Effector memory CD4-positive, alpha-beta T cell (primary cell): Measurements from ENCODE around the gene NCOA7.
"Not testable (repeated sequence)": the region's sequence is repeated elsewhere in the genome, so short reads cannot be mapped to it uniquely, and the experiment has no call there.

Experiments
- DNase-seq, 3 donors: peaks; one replicate each; pipeline ENCODE4 v3.0.0-alpha.2; 2020
- H3K27ac ChIP-seq: 2 replicates; pipeline ENCODE4 v1.7.0; 2013; ENCODE audit warnings: mild to moderate bottlenecking, low read length, moderate library complexity; ENCODE audit not compliant: insufficient read depth, poor library complexity, severe bottlenecking
- H3K27me3 ChIP-seq: replicated peaks from 2 replicates; pipeline ENCODE4 v1.7.0; 2013; ENCODE audit warnings: mild to moderate bottlenecking, low read length; ENCODE audit not compliant: insufficient read depth, control insufficient read depth, poor library complexity, severe bottlenecking
- H3K36me3 ChIP-seq: 2 replicates; pipeline ENCODE4 v1.7.0; 2013; ENCODE audit warnings: mild to moderate bottlenecking, low read length, moderate library complexity; ENCODE audit not compliant: control insufficient read depth, insufficient read depth
- H3K4me1 ChIP-seq: 2 replicates; pipeline ENCODE4 v1.7.0; 2013; ENCODE audit warnings: low read length, mild to moderate bottlenecking; ENCODE audit not compliant: control insufficient read depth, insufficient read depth, poor library complexity, severe bottlenecking
- H3K4me3 ChIP-seq: 2 replicates; pipeline ENCODE4 v1.7.0; 2013; ENCODE audit warnings: low read length, low read depth, mild to moderate bottlenecking; ENCODE audit not compliant: insufficient read depth, poor library complexity, severe bottlenecking
- H3K9me3 ChIP-seq: 2 replicates; pipeline ENCODE4 v1.7.0; 2013; ENCODE audit warnings: mild to moderate bottlenecking, low read length, moderate library complexity; ENCODE audit not compliant: control insufficient read depth

Gene NCOA7

DNA sequence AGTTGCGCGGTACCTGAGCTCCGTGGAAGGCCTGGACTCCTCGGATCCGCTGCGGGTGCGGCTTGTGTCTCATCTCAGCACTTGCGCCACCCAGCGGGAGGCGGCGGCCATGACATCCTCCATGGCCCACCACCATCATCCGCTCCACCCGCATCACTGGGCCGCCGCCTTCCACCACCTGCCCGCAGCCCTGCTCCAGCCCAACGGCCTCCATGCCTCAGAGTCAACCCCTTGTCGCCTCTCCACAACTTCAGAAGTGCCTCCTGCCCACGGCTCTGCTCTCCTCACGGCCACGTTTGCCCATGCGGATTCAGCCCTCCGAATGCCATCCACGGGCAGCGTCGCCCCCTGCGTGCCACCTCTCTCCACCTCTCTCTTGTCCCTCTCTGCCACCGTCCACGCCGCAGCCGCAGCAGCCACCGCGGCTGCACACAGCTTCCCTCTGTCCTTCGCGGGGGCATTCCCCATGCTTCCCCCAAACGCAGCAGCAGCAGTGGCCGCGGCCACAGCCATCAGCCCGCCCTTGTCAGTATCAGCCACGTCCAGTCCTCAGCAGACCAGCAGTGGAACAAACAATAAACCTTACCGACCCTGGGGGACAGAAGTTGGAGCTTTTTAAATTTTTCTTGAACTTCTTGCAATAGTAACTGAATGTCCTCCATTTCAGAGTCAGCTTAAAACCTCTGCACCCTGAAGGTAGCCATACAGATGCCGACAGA lies 31.4 kb upstream of the NCOA7 start:
- no peak overlapping the region for H3K27ac ChIP-seq
- H3K4me3 ChIP-seq = no peak overlapping the region
- no peaks in the 10 kb centered on the region for H3K36me3 ChIP-seq
- H3K9me3 ChIP-seq = no peaks in the 10 kb centered on the region
- no peak for DNase-seq
- peaks cover 5% of the 10 kb centered on the region for H3K27me3 ChIP-seq
- no peaks in the 10 kb centered on the region for H3K4me1 ChIP-seq

GRCh38 chr6:125759959-125760457 lies 30.8 kb upstream of the NCOA7 start:
- Histone ChIP-seq H3K4me3 (no peak overlapping the region), H3K36me3 (no peaks in the 10 kb centered on the region), H3K9me3 (no peaks in the 10 kb centered on the region), H3K27me3 (peaks cover 5% of the 10 kb centered on the region), H3K27ac (no peak overlapping the region), H3K4me1 (no peaks in the 10 kb centered on the region)
- no peak for DNase-seq

DNA sequence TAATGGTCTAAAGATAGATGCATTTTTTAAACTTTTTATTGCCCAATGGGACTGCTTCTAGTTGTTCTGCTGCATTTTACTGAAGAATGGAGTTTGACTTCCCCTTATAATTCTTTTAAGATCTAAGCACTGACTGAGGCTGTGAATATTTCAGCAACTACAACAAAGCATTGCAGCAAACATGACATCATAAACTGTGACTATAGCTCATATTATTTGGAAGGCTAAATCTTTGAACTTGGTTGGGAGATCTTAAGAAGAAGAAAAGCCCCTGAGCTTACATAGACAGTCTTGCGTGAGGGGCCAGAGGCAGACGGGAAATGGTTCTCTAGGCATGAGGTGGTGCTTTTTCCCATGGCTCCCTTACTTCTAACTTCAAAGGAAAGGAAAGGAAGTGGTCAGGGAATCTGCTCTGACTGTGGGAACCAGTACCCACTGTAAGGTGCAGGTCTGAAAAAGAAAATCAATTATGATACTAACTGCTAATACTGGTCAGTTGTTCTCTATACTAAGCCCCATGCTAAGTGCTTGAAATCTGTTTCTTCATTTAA lies 26.6 kb upstream of the NCOA7 start:
- no peak for DNase-seq
- H3K27ac ChIP-seq = no peak overlapping the region
- peaks cover 5% of the 10 kb centered on the region for H3K27me3 ChIP-seq

GRCh38 chr6:125765944-125766343 lies 24.8 kb upstream of the NCOA7 start:
- peaks cover 5% of the 10 kb centered on the region for H3K27me3 ChIP-seq
- no peak for DNase-seq
- H3K36me3 ChIP-seq = no peaks in the 10 kb centered on the region

More for the DNA sequence above, 26.6 kb upstream of the NCOA7 start:
- Histone ChIP-seq H3K36me3 (no peaks in the 10 kb centered on the region), H3K9me3 (no peaks in the 10 kb centered on the region), H3K4me3 (no peak overlapping the region), H3K4me1 (no peaks in the 10 kb centered on the region)

DNA sequence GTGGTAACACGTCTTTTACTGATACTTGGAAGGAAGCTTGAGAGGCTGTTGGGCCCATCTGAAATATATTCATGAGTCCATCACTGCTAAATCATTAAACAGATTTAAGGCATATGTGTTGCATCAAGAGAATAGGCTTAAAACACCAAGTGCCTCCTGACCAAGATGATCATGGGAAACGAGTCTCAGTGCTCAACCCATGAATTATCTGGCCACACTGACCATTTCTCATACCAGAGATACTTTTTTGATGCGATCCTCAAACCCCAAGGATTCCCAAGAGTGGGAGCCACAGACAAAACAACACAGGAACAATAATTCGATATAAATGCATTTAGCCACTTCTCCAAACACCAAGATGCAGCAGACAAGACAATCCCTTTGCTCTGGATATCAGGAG lies 24.1 kb upstream of the NCOA7 start:
- H3K4me1 ChIP-seq = no peaks in the 10 kb centered on the region
- H3K27ac ChIP-seq = no peak overlapping the region
- no peaks in the 10 kb centered on the region for H3K9me3 ChIP-seq
- no peaks in the 10 kb centered on the region for H3K36me3 ChIP-seq
- no peak overlapping the region for H3K4me3 ChIP-seq
- no peak for DNase-seq
- H3K27me3 ChIP-seq = peaks cover 5% of the 10 kb centered on the region

More at GRCh38 chr6:125765944-125766343, 24.8 kb upstream of the NCOA7 start:
- H3K4me3 ChIP-seq = no peak overlapping the region
- no peak overlapping the region for H3K27ac ChIP-seq
- H3K9me3 ChIP-seq = no peaks in the 10 kb centered on the region
- H3K4me1 ChIP-seq = no peaks in the 10 kb centered on the region

- no peaks in the 10 kb centered on the region for H3K27me3 ChIP-seq
- H3K9me3 ChIP-seq = no peaks in the 10 kb centered on the region
- H3K4me1 ChIP-seq = no peaks in the 10 kb centered on the region
- DNase-seq = no peak
- H3K36me3 ChIP-seq = no peaks in the 10 kb centered on the region
- no peak overlapping the region for H3K27ac ChIP-seq
- no peak overlapping the region for H3K4me3 ChIP-seq
Observed at GRCh38 chr6:125769147-125769783, 21.5 kb upstream of the NCOA7 start.

DNA sequence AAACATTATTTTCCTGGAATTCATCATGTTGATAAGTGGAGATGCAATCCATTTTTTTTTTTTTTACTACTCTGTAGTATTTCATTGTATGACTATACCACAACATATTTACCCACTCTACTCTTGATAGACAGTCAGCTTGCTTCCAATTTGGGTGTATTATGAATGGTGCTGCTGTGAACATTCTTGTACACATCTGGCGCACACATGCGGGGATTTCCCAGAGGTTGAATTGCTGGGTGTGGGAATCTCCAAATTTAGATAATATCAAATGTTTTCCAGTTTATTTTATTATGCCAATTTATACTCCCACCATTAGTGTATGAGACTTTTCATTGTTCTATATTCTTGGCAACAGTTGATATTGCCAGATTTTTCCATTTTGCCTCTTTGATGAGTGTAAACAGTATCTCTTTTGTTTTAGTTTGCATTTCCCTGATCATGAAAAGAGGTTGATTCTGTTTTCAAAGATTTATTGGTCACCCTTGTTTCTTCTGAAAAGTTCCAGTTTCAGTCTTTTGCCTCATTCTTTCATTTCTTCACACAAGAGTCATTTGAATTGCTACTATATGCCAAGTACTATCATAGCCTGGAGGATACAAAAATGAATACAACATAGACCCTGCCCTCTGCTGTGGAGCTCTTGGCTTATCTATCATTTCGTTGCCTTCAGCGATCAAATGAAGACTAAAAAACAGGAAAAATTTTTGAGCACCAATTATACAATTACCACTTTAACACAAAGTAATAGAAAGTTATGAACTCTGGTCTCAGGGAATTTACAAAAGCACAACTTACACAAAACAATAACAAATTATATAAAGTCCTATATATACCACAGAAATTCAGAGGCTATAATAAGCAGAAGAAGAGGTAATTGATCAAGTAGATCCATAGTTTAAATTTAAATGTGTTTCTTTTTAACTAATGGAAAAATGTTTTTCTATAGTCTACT lies 17.1 kb upstream of the NCOA7 start:
- Histone ChIP-seq H3K4me1 (no peaks in the 10 kb centered on the region), H3K27me3 (no peaks in the 10 kb centered on the region), H3K9me3 (no peaks in the 10 kb centered on the region), H3K36me3 (no peaks in the 10 kb centered on the region), H3K4me3 (no peak overlapping the region), H3K27ac (no peak overlapping the region)
- DNase-seq = no peak

DNA sequence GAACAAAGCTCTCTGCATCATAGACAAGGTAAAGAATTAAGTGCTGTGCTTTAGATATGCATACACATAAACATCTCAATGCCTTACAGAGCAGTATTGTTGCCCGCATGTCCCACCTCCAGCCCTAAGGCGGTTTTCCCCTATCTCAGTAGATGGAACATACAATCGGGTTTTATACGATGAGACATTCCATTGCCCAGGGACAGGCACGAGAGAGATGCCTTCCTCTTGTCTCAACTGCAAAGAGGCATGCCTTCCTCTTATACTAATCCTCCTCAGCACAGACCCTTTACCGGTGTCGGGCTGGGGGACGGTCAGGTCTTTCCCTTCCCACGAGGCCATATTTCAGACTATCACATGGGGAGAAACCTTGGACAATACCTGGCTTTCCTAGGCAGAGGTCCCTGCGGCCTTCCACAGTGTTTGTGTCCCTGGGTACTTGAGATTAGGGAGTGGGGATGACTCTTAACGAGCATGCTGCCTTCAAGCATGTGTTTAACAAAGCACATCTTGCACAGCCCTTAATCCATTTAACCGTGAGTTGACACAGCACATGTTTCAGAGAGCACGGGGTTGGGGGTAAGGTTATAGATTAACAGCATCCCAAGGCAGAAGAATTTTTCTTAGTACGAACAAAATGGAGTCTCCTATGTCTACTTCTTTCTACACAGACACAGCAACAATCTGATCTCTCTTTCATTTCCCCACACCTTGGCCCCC lies 14.5 kb upstream of the NCOA7 start:
- H3K27ac ChIP-seq, H3K36me3 ChIP-seq, H3K4me1 ChIP-seq, H3K27me3 ChIP-seq, H3K9me3 ChIP-seq, H3K4me3 ChIP-seq, DNase-seq: not testable (repeated sequence)

GRCh38 chr6:125779924-125780539 lies 10.7 kb upstream of the NCOA7 start:
- H3K9me3 ChIP-seq = no peaks in the 10 kb centered on the region
- H3K36me3 ChIP-seq = no peaks in the 10 kb centered on the region
- H3K27me3 ChIP-seq = no peaks in the 10 kb centered on the region
- H3K4me3 ChIP-seq = peak overlapping the region; percentile 74
- peak; percentile 78 to 83 (median 79) for DNase-seq
- peaks cover 6% of the 10 kb centered on the region for H3K4me1 ChIP-seq
- peak overlapping the region; percentile 73 for H3K27ac ChIP-seq
